ENCODE measurements around the gene PRR30.

- TF ChIP-seq EP300 (IDR thresholded peaks at IDR 0.05) (no peak), POLR2A (IDR thresholded peaks at IDR 0.05) (no peak), CTCF (IDR thresholded peaks at IDR 0.05) (no peak)
Measured at GRCh38 chr2:27160191-27160590, 21.0 kb upstream of the PRR30 start.

Data from gastroesophageal sphincter (tissue), 3 donors.